Hematopoietic multipotent progenitor cell treated with erythropoietin and hydrocortisone succinate and interleukin-3 and kit ligand, for 6 days (in vitro differentiated cells): ENCODE measurements around the gene SLC40A1.

ENCODE experiments used
- DNase-seq: peaks from one replicate; pipeline ENCODE4 v3.0.0-alpha.2; 2015

The SLC40A1 gene

DNA sequence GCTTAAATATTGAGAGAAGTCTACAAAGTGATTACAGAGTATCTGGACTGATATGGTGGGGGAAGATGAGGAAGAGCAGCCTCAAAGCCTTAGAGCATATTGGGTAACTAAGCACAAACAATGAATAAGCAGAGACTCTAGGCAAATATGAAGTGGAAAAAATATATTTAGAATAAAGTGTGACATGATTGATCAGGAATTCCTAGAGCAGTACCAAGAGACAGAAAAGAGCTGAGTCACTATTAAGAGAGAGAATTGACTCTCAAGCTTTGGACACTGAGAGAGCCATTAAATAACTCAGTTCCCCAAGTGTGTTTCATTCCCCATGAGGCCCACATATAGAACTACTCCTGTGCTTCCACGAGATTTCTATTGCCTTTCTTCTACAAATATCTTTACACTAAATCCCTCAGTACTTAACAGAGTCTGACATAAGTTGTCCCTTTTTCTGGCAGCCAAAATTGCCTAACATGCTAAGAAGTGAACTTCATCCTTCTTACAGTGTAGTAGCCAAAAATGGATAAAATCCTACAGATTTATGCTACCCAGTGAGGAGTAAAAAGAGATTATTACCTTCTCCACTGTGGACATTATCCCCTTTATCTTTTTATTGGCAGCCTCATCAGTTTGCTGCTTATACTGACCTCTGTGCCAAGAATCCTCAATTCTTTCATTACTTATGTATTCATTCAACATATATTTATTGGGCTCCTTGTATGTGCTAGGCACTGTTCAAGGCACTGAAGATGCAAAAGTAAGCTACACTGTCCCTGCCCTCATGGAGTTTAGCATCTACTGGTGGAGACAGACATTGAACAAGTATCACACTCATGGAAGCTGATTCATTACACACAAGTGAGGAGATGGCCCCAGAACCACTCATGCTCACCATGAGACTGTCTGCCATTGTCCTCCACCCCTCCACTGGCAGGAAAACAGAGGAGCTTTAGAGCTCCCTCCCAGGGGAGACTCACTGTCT is 45.4 kb downstream of the SLC40A1 start:
- no peak for DNase-seq

DNA sequence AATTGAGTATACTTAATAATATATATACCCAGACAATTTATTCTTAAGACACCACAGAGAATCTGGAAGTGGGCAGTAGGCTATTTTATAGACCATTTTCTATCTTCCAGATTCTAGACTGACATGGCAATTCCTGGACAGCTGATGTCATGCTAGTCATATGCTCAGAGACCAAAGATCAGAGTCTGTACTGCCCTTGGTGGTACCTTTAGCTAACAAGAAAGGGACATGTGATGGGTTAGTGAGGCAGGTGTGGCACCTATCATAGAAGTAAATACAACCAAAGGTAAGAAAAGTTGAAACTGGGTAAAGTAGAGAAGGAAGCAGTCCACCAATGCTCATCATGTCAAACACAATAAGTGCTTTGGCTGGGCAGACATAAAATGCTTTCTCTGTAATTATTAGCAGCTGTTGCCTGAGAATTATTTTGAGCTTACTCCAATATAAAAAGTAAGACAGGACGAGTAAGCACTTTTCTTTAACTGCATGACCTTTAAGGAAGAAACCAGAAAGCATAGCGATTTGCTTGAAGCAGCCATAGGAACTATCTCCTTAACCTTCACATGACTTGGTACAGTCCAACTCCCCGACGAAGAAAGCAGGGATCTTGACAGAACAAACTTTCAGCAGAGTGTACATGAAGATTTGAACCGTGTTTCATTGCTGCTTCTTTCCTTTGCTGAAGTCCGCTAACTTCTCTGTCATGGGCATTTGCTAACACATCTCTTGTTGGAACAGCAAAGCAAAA is 47.1 kb downstream of the SLC40A1 start:
- no peak for DNase-seq

DNA sequence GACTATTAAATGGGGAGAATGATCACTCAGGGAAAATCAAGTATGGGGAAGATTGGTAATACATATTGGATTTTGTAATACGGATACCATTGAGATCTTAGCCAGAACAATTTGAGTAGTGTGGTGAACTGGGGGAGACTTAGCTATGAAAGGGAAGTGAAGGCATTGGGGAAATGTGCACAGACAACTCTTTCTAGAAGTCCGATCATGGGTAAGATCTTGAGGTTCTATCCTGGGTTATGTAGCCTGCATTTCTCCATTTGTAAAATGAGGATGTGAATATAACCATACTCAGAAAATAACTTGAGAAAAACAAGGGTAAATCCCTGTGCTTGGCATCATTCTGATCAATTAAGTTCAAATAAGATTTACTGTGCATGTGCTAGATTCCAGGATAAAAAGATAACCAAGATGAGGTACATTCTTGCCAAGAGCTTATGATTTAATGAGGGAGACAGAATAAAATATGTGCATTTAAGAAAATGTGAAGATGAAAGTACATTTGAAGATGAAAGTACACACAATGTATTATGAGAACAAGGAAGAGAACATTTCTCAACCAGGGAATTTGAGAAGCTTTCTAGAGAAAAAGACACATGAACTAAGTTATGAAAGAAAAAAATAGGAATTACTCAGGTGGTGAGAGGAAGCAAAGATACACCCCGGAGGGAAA is 49.5 kb downstream of the SLC40A1 start:
- DNase-seq = no peak

DNA sequence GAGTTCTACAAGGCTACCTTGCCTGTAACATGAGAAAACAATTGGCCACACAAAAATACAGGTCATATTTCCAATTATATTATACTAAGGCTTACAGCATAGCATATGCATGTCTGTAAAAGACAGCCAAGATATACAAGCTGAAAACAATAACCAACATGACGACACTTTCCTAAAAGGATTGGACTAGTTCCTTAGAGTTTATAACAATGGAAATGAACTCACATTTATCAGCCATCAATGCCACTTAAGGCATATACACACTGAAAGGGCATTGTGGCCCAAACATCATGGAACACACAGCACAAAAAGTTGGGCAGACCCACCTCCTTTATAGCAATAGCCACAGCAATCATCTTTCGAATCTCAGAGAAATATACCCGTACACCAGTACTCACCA is 52.0 kb downstream of the SLC40A1 start:
- no peak for DNase-seq

DNA sequence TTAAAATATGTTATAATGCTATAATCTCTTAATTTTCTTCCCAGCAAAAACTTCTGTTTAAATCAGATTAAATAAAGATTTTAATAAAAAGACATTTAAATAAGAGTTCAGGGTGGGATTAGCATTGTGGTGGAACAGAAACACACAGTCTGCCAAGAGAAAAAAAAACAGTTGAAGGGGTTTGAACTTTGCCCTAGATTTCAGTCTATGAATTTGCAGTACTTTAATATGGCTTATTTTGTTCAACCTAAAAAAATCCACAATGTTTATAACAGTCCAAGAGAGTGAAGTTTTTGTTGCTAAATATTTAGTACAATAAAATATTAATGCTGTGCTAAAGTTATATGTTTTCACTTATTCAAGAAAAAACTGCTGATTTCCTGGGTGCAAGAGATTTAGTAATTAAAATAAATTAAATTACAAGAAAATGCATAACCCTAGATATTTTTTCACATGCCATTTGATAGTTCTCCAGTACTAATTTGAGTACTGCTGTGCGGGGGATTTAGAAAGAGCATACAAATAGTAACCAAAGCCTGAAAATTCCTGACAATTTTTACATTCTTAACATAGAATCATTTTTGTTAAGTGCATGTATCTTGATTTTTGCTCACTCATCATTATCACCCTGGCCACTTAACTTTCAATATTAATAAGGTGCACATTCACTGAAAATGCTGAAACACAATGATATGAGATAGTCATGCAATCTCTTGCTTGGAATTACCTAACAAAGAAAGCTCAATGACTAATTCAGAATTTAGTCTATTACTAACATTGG is 52.6 kb downstream of the SLC40A1 start:
- DNase-seq = no peak

DNA sequence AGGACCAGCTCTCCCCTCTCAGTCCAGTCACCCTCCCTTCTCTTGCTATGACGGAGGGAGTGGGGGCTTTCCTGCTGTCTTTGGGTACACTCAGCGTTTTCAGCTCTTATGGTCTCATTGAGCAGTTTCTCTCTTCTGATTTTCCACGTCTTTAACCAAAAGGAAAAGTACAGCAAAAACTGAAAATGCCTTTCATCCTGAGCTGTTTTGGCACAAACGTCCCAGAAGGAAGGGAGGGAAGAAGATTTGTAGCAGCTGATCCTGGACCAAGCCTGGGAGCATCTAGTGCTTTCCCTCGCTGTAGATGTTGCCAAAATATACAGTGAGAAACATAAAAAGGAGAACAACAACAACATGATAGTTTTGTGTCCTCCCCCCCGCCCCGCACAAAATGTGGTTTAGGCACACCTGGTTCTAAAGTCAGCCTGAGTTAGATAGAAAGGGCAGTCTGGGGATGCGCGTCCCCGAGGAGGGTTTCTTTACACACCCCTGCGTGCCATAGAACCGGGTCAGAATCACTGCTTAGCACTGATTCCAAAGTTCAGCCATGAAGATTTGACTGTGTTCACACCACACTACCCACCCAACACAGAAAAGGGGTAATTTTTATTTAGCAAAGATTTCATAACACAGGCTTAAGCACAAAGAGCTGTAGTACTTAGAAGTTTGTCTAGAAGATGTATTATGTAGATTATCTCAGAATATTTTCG is 53.4 kb downstream of the SLC40A1 start:
- no peak for DNase-seq

DNA sequence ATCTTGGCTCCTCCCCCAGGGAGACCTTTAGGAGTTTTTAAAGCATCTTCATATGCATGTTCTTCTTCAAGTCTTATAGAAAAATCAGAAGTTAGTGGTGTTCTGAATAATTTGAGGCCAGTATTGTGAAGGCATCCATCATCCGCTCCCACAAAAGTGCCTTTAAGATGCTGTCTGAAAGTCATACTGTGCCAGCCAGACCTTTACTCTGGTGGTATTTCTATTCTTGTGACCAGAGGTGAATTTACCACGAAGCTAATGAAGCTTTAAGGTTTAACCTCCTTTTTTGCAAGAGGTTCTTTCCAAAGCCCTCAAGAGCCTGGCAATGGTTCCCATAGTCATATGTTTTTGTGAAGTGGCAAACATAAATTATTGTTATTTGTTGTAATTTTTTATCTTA is 54.3 kb downstream of the SLC40A1 start:
- no peak for DNase-seq

DNA sequence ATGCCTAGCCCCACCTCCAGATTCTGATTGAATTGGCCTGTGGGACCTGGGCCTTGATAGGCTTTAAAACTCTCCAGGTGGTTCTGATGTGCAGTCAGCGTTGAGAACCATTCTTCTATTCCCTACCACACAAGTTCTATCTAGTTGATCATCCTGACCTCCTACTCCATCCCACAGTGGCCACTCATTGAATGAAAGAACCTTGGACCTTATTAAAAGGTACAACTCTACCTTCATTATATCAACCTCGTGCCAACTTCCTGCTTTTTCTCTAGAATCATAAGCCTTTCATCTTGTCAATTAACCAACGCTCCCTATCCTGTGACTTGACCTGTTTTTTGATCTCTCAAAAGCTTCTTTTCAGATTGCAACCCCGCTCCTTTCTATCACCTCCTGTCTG is 55.8 kb downstream of the SLC40A1 start:
- no peak for DNase-seq

DNA sequence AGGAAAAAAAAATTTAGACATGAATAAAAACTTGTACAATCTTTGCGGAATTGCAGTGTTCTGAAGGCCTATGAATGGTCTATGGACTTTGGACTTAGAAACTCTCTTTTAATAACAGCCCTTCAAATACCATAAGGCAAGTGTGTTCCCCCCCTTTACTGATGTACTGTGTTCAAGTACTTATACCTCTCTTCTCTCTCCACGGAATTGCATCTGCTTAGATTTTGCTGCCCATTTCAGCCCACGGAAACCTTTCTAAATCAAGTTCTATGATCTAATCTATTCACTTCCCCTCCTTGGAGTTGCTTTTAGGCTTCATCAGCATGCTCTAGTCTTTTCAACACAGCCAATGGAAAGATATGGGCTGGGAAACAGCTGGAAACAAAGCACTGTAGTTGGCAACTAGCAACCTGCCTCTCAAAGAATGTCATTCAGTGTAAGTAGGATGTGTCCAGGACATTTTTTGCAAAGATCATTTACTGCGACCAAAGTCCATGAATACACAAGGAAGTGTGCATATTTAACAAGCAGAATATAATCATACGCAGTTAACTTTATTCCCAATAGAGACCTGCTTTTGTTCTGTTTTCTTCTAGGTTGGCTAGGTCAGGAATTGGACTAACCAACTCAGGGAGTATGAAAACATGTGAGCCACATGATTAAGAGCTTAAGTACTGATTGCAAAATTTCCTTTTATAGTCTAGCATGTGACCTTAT is 58.0 kb downstream of the SLC40A1 start:
- peak; percentile 33 for DNase-seq

DNA sequence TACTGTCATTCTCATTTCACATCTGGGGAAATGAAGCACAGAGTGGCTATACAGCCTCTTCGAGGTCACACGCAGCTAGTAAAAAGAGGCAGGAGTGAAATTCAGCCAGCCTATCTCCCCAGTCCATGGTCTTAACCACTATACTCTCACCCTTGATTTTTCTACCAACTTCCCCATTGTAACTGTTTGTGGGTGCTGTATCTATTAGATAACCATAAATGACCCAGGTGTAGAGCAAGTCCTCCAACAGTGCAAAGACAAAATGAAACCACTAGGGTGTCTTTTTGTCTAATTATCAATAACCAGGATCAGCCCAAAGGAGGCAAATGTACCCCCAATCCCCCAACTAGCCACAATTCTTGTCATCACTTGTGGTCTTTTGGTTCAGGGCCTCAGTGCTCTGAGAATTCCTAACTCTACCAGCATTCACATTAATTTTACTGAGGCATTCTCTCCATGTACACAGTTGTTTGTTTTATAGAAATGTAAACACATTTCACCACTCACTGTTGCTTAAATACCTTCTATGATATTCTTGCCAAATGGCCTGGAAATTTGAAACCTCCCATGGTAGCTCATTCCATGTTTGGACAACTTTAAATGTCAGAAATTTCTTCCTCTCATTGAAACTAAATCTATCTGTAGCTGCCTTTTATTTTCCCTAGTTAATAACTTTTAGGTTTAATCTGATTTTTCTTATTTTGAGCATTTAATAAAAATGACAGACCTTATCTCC is 58.7 kb downstream of the SLC40A1 start:
- DNase-seq = peak; percentile 94

DNA sequence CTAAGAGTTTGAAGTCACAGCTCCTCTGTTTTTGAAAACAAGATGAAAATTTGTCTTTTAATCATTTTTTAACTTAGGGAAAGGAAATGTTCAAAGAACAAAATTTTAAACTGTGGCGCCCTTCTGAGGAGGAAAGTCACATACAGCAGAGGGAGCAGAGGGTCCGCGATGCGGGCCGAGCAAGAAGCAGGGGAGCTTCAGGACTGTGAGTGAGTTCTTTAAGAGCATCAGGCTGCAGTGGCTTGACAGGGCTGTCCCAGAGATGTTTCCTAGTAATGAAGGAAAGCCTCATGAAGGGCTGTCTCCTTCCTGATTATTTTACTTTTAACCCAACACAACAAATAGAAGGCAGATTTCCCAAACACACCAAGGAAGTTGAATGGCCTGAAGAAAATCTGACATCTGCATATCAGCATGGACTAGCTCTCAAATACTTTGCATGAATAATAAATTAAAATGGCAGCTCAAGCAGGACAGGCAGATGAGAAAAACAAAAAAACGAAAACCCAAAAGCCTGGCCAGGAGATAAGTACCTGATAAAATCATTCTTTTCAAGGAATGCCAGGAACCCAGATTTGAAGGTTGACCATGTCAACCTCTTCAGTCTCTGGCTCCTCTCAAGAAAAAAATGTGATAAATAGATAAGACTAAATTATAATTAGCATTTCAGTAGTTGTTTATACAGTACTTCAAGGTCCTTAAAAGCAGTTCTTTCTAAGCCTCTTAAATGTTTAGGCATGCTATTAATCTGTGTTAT is 60.8 kb downstream of the SLC40A1 start:
- DNase-seq = no peak

DNA sequence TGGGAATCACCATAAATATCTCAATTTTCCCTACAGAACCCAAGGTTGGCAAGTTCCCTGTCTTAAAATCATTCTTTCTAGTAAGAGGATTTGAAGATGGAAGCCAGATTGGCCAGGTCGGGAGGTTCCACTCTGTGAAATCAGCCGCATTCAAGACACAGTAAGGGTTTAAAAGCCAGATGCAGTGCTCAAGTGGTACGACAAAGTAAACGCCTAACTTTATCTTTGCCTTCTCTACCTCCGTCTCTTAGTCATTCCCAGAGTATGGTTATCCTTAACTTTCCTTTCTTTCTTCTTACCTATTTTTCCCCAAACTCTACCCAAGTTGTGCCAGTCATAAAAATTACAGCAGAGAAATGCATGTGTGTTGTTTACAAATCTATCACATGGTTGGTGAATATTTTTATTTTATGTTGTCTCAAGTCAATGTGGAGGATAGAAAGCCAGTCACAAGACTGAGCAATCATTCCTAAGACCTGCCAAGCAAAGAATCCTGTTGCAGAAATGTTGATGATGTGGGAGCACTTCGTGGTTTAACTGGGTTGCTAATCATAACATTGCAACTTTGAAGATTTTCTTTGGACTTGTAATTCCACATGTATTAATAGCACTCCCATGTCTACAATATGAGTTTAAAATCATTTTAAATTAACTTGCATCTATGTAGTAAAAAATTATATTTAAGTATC is 62.6 kb downstream of the SLC40A1 start:
- peak; percentile 31 for DNase-seq

DNA sequence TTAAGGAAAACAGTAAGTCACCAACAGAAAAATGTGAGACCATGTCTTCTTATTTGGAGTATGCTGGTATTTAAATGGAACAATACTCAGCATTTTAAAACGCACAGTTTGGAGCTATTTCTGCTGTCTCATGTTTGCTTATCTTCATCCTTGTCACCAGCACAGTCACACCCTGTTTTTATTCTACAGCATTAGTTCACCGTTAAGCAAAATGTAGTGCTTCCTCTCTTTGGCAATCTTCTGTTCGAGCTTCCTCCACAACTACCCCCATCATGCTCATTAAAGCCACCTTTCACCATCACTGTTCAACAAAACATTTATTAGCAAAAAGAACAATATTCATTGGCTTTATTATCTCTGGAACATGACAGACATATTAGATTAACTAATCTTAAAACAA is 64.0 kb downstream of the SLC40A1 start:
- DNase-seq = peak; percentile 89

DNA sequence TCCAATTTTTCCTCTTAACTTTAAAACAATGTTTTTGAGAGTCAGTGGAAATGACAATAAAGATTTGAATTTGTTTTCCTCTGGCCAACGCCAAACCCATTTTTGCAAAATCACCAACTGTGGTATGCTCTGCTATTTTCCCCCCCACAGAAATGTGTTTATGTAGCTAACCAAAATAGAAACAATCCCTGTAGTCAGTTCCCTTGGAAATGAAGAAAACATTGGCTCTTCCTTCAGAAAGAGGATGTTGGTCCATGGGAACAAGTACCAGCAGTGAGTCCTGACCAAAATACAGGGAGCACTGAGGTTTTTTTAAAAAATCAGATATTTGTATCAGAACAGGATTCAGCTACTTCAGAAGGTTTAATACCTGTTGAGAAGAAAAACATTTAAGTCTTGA is 65.3 kb downstream of the SLC40A1 start:
- no peak for DNase-seq

DNA sequence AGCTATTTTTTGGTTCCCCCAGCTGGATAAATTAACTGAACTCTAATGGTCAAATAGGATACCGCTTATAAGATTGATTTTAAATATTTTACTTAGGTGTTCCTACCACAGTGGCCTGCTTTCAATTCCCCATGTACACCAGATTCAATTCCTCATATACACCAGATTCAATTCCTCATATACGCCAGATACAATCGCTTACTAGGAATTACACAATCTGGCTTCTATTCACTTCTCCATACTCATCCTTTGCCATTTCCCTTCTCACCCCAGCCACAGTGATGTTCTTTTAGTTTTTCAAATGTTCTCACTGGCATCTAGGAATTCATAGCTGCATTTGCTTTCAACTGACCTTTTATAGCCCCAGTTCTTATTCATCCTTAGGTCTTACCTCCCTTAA is 66.5 kb downstream of the SLC40A1 start:
- DNase-seq = no peak

DNA sequence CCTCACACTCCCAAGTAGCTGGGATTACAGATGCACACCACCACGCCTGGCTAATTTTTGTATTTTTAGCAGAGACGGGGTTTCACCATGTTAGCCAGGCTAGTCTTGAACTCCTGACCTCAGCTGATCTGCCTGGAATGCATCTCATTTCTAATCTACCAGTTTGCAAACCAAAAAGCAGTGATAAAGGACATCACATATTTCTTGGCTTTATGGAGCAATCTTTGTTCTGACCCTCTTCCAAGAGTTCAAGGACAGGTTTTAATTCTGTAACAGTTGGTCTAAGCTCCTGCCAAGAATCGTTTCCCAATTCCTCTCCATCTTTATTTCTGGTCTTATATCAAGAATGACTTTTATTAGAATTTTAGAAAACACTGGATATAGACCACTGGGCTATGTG is 67.7 kb downstream of the SLC40A1 start:
- DNase-seq = no peak

DNA sequence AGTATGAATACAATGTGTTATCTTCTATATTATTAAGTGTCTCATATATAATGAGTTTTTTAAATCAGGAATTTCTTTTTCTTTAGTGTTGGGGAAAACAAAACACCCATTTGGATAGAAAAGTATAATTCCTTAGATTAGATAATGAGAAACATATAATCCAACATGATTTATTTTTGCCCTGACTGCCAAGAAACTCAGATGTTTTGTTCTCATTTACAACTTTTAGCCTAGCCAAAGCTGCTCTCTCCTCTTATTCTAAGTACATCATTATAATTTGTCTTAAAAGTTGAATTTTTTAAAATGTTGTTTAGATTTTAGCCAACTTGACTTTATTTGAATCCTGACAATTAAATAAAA is 68.6 kb downstream of the SLC40A1 start:
- DNase-seq = no peak

DNA sequence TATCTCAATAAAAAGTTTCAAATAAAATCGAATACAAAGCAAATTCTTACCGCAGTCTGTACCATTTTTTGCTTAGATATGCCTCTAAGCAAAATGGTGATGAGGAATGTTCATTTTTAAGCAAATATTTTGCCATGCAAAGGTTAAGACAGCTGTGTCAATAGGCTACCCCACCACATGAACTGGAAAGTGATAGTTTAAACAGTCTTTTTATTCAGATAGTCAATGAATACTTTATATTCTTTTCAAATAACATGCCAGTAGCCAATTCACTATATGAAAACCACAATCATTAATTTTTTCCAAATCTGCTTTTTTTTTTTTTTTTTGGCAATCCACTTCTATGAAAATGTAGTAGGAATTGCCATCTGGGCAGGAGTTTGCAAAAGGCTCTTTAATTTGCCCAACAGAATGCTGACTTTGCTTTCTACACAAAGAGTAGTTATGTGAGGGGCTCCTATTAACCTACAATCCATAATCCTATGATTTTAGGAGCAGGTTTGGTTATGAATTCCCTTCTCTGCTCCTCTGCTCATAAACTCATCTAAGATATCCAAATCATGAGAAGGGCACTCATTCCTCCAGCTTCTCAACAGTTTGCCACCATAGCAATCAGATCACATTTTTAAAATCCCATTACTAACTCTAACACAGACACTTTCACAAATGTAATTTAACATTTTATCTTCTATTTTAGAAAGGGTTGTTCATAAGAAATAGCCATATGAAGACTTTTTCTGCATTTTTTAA is 69.2 kb downstream of the SLC40A1 start:
- no peak for DNase-seq
